HCT116 (cell line): ENCODE results near the gene CCM2L. TPM values are rescaled to one million over a fixed set of nuclear protein-coding genes. Genes with fewer than 3 reads are reported as not detected.

Experiments
- ATAC-seq: fragments of 200-7000 bp; cut with Tn5 transposase; 2 replicates; pipeline ENCODE4 v1.9.1; 2020; ENCODE audit warnings: mild to moderate bottlenecking, moderate library complexity
- BruUV-seq: library from RNA; stranded (reverse); fragments of 400-500 nt; replicated peaks from 2 replicates; lab custom pipeline; 2021; lab: Mats Ljungman, UMichigan
- CTCF ChIA-PET: fragments of 300-600 bp; sonication (Branson Sonifier 250); formaldehyde crosslinking; loops from one replicate; lab custom pipeline; 2021; ENCODE audit warnings: antibody characterized with exemption; lab: Charles Lee
- POLR2A ChIA-PET: fragments of 300-600, 350-600 bp; sonication (Branson Sonifier 250); formaldehyde crosslinking; loops from one replicate; lab custom pipeline; 2021; ENCODE audit warnings: antibody characterized with exemption; lab: Charles Lee
- RAD21 ChIA-PET, 2 experiments: fragments of 300-600 bp; sonication (Branson Sonifier 250); formaldehyde crosslinking; loops; one replicate each; lab custom pipeline; 2023; ENCODE audit warnings: low total read pairs in 2 of 2; ENCODE audit not compliant: uncharacterized antibody in 2 of 2, unreplicated experiment in 2 of 2, low non-redundant PET in 1 of 2; lab: Charles Lee
- DNase-seq: peaks from one replicate; pipeline ENCODE4 v3.0.0-alpha.2; 2010; ENCODE audit warnings: low read depth, low spot score
- H2AFZ ChIP-seq: fragments of 200-600 bp; shearing (Covaris generic), sonication (generic); 2 replicates; pipeline ENCODE4 v1.6.1; 2017; ENCODE audit warnings: low read depth, mixed run types, mixed read lengths, antibody characterized with exemption, low read length; ENCODE audit not compliant: poor library complexity, severe bottlenecking
- H3K27ac ChIP-seq: 2 replicates; pipeline ENCODE4 v1.5.1; 2012; ENCODE audit warnings: low read depth, low read length
- H3K27me3 ChIP-seq: fragments of 200-600 bp; sonication (generic); 2 replicates; pipeline ENCODE4 v1.6.1; 2016; ENCODE audit warnings: mixed run types, low read length, mixed read lengths; ENCODE audit not compliant: insufficient read depth
- H3K36me3 ChIP-seq, 2 experiments: fragments of 200-500 bp in 1 of 2; fragments of 200-600 bp in 1 of 2; sonication (Bioruptor generic) in 1 of 2; sonication (generic) in 1 of 2; 2 replicates each; pipeline versions ENCODE4 v1.5.1 to v1.6.1; 2014 to 2016; ENCODE audit warnings: low read length in 2 of 2, inconsistent platforms in 1 of 2, mixed read lengths in 1 of 2, mixed run types in 1 of 2; ENCODE audit not compliant: insufficient read depth in 2 of 2, control insufficient read depth in 1 of 2
- H3K4me1 ChIP-seq, 2 experiments: fragments of 200-600 bp in 1 of 2; sonication (generic) in 1 of 2; 2 replicates each; pipeline versions ENCODE4 v1.5.1 to v1.6.1; 2012 to 2017; ENCODE audit warnings: low read length in 2 of 2, inconsistent platforms in 1 of 2, mild to moderate bottlenecking in 1 of 2, mixed read lengths in 1 of 2, mixed run types in 1 of 2, moderate library complexity in 1 of 2; ENCODE audit not compliant: insufficient read depth in 2 of 2, control insufficient read depth in 1 of 2
- H3K4me2 ChIP-seq: fragments of 200-600 bp; sonication (generic); 2 replicates; pipeline ENCODE4 v1.6.1; 2017; ENCODE audit warnings: mixed run types, low read length, mixed read lengths
- H3K4me3 ChIP-seq, 2 experiments: fragments of 200-600 bp in 1 of 2; sonication (generic) in 1 of 2; replicated peaks in 1 of 2; 2 replicates each; pipeline ENCODE4 v1.5.1; 2011 to 2016; ENCODE audit warnings: low read length in 2 of 2, control low read depth in 1 of 2, low read depth in 1 of 2, mild to moderate bottlenecking in 1 of 2, mixed read lengths in 1 of 2, mixed run types in 1 of 2
- H3K79me2 ChIP-seq: fragments of 200-600 bp; sonication (generic); 2 replicates; pipeline ENCODE4 v1.6.1; 2017; ENCODE audit warnings: mild to moderate bottlenecking, mixed run types, low read length, moderate library complexity, mixed read lengths; ENCODE audit not compliant: insufficient read depth
- H3K9ac ChIP-seq: fragments of 200-600 bp; sonication (generic); 2 replicates; pipeline ENCODE4 v1.6.1; 2016; ENCODE audit warnings: low read length, mixed read lengths
- H3K9me2 ChIP-seq: fragments of 200-600 bp; sonication (generic), shearing (Covaris generic); 2 replicates; pipeline ENCODE4 v1.6.1; 2017; ENCODE audit warnings: mixed run types, mild to moderate bottlenecking, moderate library complexity; ENCODE audit not compliant: insufficient read depth
- H3K9me3 ChIP-seq, 2 experiments: fragments of 200-500 bp in 1 of 2; fragments of 200-600 bp in 1 of 2; sonication (Bioruptor generic) in 1 of 2; sonication (generic) in 1 of 2; 2 replicates each; pipeline ENCODE4 v1.6.1; 2014 to 2017; ENCODE audit warnings: low read length in 2 of 2, mixed read lengths in 2 of 2, inconsistent platforms in 1 of 2, low read depth in 1 of 2, mild to moderate bottlenecking in 1 of 2, mixed run types in 1 of 2, moderate library complexity in 1 of 2; ENCODE audit not compliant: control insufficient read depth in 1 of 2, insufficient read depth in 1 of 2
- H4K20me1 ChIP-seq: fragments of 200-600 bp; sonication (generic), shearing (Covaris generic); 2 replicates; pipeline ENCODE4 v1.6.1; 2017; ENCODE audit warnings: mixed run types, mild to moderate bottlenecking, moderate library complexity; ENCODE audit not compliant: insufficient read depth
- CBX3 ChIP-seq: IDR thresholded peaks from 2 replicates; pipeline ENCODE4 v1.6.1; 2012; ENCODE audit warnings: low read depth
- CEBPB ChIP-seq: IDR thresholded peaks from 2 replicates; pipeline ENCODE4 v1.6.1; 2012; ENCODE audit warnings: low read depth
- EGR1 ChIP-seq: IDR thresholded peaks from 2 replicates; pipeline ENCODE4 v1.6.1; 2012; ENCODE audit warnings: low read depth
- ELF1 ChIP-seq: IDR thresholded peaks from 2 replicates; pipeline ENCODE4 v1.6.1; 2012; ENCODE audit warnings: low read depth, borderline replicate concordance
- EZH2 ChIP-seq: fragments of 200-600 bp; sonication (generic); IDR thresholded peaks from 2 replicates; pipeline ENCODE4 v1.6.1; 2017; ENCODE audit warnings: antibody characterized with exemption, mixed run types
- EZH2phosphoT487 ChIP-seq: fragments of 200-600 bp; IDR thresholded peaks from 2 replicates; pipeline ENCODE4 v1.6.1; 2018; ENCODE audit warnings: antibody characterized with exemption, borderline replicate concordance
- FOSL1 ChIP-seq: IDR thresholded peaks from 2 replicates; pipeline ENCODE4 v1.6.1; 2012; ENCODE audit warnings: low read depth
- POLR2AphosphoS5 ChIP-seq: IDR thresholded peaks from 2 replicates; pipeline ENCODE4 v1.6.1; 2011; ENCODE audit warnings: mild to moderate bottlenecking, low read depth, low read length, moderate library complexity
- RAD21 ChIP-seq: IDR thresholded peaks from 2 replicates; pipeline ENCODE4 v1.6.1; 2012; ENCODE audit warnings: low read depth, mild to moderate bottlenecking
- SIN3A ChIP-seq: IDR thresholded peaks from 2 replicates; pipeline ENCODE4 v1.6.1; 2012; ENCODE audit warnings: low read depth
- SP1 ChIP-seq: IDR thresholded peaks from 2 replicates; pipeline ENCODE4 v1.6.1; 2012; ENCODE audit warnings: low read depth
- SRF ChIP-seq: IDR thresholded peaks from 2 replicates; pipeline ENCODE4 v1.6.1; 2012; ENCODE audit warnings: low read depth
- TCF7L2 ChIP-seq: IDR thresholded peaks from 2 replicates; pipeline ENCODE4 v1.7.0; 2011; ENCODE audit warnings: borderline replicate concordance, inconsistent platforms; ENCODE audit not compliant: insufficient read depth, insufficient read length; ENCODE audit errors: extremely low read depth
- ZBTB33 ChIP-seq: IDR thresholded peaks from 2 replicates; pipeline ENCODE4 v1.6.1; 2011; ENCODE audit warnings: mild to moderate bottlenecking, low read length, moderate library complexity; ENCODE audit not compliant: insufficient replicate concordance; ENCODE audit errors: extremely low read depth
- ZFX ChIP-seq: fragments of 450-650 bp; IDR thresholded peaks from 2 replicates; pipeline ENCODE4 v1.6.1; 2017
- ZNF274 ChIP-seq: fragments of 200-500 bp; sonication (Bioruptor generic); IDR thresholded peaks from 2 replicates; pipeline ENCODE4 v1.6.1; 2014; ENCODE audit warnings: mild to moderate bottlenecking, low read depth, low read length, inconsistent platforms
- intact Hi-C: fragments of 100-400 bp; cut with micrococcal nuclease; formaldehyde crosslinking; loops from 2 replicates; pipeline ENCODE4 v1.10.0; 2022
- total RNA-seq: library from RNA; stranded (reverse); gene quantifications from one replicate; pipeline ENCODE4 v1.2.1, GENCODE V29; 2021; ENCODE audit not compliant: unreplicated experiment
- TF ChIP-seq, protein P1 (sequence below): IDR thresholded peaks from 2 replicates; pipeline ENCODE4 v1.6.1; 2012

CCM2L gene
- total RNA-seq, 1 experiment from 2014 or later: 1.4 TPM

DNA sequence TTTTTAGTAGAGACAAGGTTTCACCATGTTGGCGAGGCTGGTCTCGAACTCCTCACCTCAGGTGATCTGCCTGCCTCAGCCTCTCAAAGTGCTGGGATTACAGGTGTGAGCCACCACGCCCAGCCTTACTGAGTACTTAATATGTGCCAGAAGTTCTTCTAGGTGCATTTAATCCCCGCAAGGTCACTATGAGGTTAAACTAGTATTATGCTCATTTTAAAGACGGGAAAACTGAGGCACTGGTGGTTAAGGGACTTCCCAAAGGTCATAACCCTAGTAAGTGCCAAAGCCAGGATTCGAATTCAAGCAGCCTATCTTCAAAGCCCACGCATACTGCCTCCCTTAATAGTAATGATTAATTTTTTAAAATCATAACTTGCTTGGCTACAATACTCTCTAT, 674 bp upstream of the CCM2L start:
- no peaks in the 10 kb centered on the region for H3K9me3 ChIP-seq
- no peak overlapping the region for H2AFZ ChIP-seq
- no peak for TF ChIP-seq CBX3
- no peak for TF ChIP-seq CEBPB
- no peak for TF ChIP-seq TCF7L2
- TF ChIP-seq ELF1: no peak
- TF ChIP-seq EZH2phosphoT487: no peak
- no peak for TF ChIP-seq EGR1
- TF ChIP-seq ZNF274: no peak
- no peak for TF ChIP-seq SRF
- no peak for TF ChIP-seq ZFX
- no peak for TF ChIP-seq FOSL1
- TF ChIP-seq, protein P1, sequence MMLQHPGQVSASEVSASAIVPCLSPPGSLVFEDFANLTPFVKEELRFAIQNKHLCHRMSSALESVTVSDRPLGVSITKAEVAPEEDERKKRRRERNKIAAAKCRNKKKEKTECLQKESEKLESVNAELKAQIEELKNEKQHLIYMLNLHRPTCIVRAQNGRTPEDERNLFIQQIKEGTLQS: no peak
- TF ChIP-seq RAD21: no peak
- intact Hi-C loops: no loop called here
- H3K9ac ChIP-seq: no peak overlapping the region
- H3K27ac ChIP-seq: no peak overlapping the region
- H3K4me2 ChIP-seq: no peak overlapping the region
- no peak overlapping the region for H3K4me3 ChIP-seq
- H3K4me1 ChIP-seq: no peaks in the 10 kb centered on the region
- CTCF ChIA-PET: interaction anchor here (0.6 kb wide), 1 partner anchor 12 kb away, joined by 6 read pairs; no protein-coding TSS in a partner anchor
- H3K79me2 ChIP-seq: no peaks in the 10 kb centered on the region
- no peaks in the 10 kb centered on the region for H3K9me2 ChIP-seq
- RAD21 ChIA-PET: no interaction called here
- H3K36me3 ChIP-seq: no peaks in the 10 kb centered on the region
- POLR2A ChIA-PET: no interaction called here
- DNase-seq: no peak
- H3K27me3 ChIP-seq: 0 out of 2 replicates have a peak, but pooled peaks cover 3% of the 10 kb centered on the region
- no TSS peak for BruUV-seq
- no peaks in the 10 kb centered on the region for H4K20me1 ChIP-seq
- no peak for ATAC-seq

GRCh38 chr20:32010666-32011065, 428 bp downstream of the CCM2L start:
- no TSS peak for BruUV-seq
- DNase-seq: no peak
- 0 out of 2 replicates have a peak, but pooled peaks cover 3% of the 10 kb centered on the region for H3K27me3 ChIP-seq
- no peak overlapping the region for H3K27ac ChIP-seq
- no peak for ATAC-seq
- no peaks in the 10 kb centered on the region for H3K36me3 ChIP-seq
- H4K20me1 ChIP-seq: no peaks in the 10 kb centered on the region
- H2AFZ ChIP-seq: no peak overlapping the region
- no peaks in the 10 kb centered on the region for H3K79me2 ChIP-seq
- POLR2A ChIA-PET: no interaction called here
- RAD21 ChIA-PET: no interaction called here
- no peak overlapping the region for H3K4me3 ChIP-seq
- H3K9me2 ChIP-seq: no peaks in the 10 kb centered on the region
- no peak overlapping the region for H3K4me2 ChIP-seq
- no peak overlapping the region for H3K9ac ChIP-seq
- H3K4me1 ChIP-seq: no peaks in the 10 kb centered on the region
- H3K9me3 ChIP-seq: no peaks in the 10 kb centered on the region
- intact Hi-C loops: no loop called here
- CTCF ChIA-PET: no interaction called here
- TF ChIP-seq ZBTB33: no peak
- no peak for TF ChIP-seq ZNF274
- no peak for TF ChIP-seq RAD21
- no peak for TF ChIP-seq EZH2phosphoT487
- TF ChIP-seq FOSL1: no peak
- TF ChIP-seq SIN3A: no peak
- TF ChIP-seq TCF7L2: no peak
- TF ChIP-seq SP1: no peak
- no peak for TF ChIP-seq ZFX
- no peak for TF ChIP-seq EGR1
- TF ChIP-seq CBX3: no peak
- no peak for TF ChIP-seq SRF
- no peak for TF ChIP-seq CEBPB
- no peak for TF ChIP-seq POLR2AphosphoS5
- TF ChIP-seq EZH2: no peak
